Transverse colon (tissue), 4 donors: ENCODE measurements around the gene SLIT3. TPM values are rescaled to one million over a fixed set of nuclear protein-coding genes. Genes with fewer than 3 reads are reported as not detected.

ENCODE experiments used
- DNase-seq: peaks from one replicate; pipeline ENCODE4 v3.0.0-alpha.2; 2019
- H3K27ac ChIP-seq, 4 donors: fragments of 200-600 bp; sonication (generic); 2 replicates each; pipeline ENCODE4 v1.5.1; 2016 to 2018; ENCODE audit warnings: inconsistent platforms in 4 of 4
- H3K27me3 ChIP-seq: fragments of 200-600 bp; sonication (generic); 2 replicates; pipeline ENCODE4 v1.5.1; 2017; ENCODE audit warnings: inconsistent platforms
- H3K36me3 ChIP-seq, 4 donors: fragments of 200-600 bp; sonication (generic); 2 replicates each; pipeline ENCODE4 v1.5.1; 2017 to 2019; ENCODE audit warnings: inconsistent platforms in 4 of 4
- H3K4me1 ChIP-seq, 4 donors: fragments of 200-600 bp; sonication (generic); 2 replicates each; pipeline ENCODE4 v1.5.1; 2017 to 2020; ENCODE audit warnings: inconsistent platforms in 4 of 4
- H3K4me3 ChIP-seq, 4 donors: fragments of 200-600 bp; sonication (generic); 1 replicate in 1 of 4; 2 replicates in 3 of 4; pipeline versions ENCODE4 v1.5.1 to v1.6.1; 2017 to 2019; ENCODE audit warnings: inconsistent platforms in 4 of 4
- H3K9me3 ChIP-seq, 2 donors: fragments of 200-600 bp; sonication (generic); 2 replicates each; pipeline ENCODE4 v1.5.1; 2017 to 2019; ENCODE audit warnings: inconsistent platforms in 2 of 2
- EP300 ChIP-seq: sonication (generic); formaldehyde crosslinking; IDR thresholded peaks from one replicate; pipeline ENCODE4 v1.6.1; 2017; ENCODE audit warnings: antibody characterized with exemption, low read depth
- POLR2A ChIP-seq: fragments of 450-650 bp; IDR thresholded peaks from one replicate; pipeline ENCODE4 v1.6.1; 2016; ENCODE audit warnings: antibody characterized with exemption, mild to moderate bottlenecking, moderate library complexity
- POLR2AphosphoS5 ChIP-seq, 3 donors: sonication (generic); formaldehyde crosslinking; IDR thresholded peaks; one replicate each; pipeline ENCODE4 v1.6.1; 2016; ENCODE audit warnings: antibody characterized with exemption in 3 of 3
- WGBS, 2 donors: methylation state at CpG; one replicate each; pipeline ENCODE4 v1.1.5; 2018; ENCODE audit warnings: low coverage in 1 of 2; 5-methylcytosine and 5-hydroxymethylcytosine counted together
- in situ Hi-C, 4 donors: fragments of 200-750 bp; cut with MboI; loops; one replicate each; pipeline versions ENCODE4 v1.15.0 to v1.15.1; 2017; ENCODE audit warnings: low sequenced_read_pairs in 3 of 4, low pct_ligation_motif_present in 1 of 4, low pct_unique_long_range_greater_than_20kb in 1 of 4
- intact Hi-C: fragments of 100-400 bp; cut with DNase I; formaldehyde crosslinking; loops from one replicate; pipeline ENCODE4 v1.15.1; 2023; ENCODE audit warnings: low total_unique reads
- total RNA-seq, 4 donors: library from RNA; depleted of rRNA; stranded (reverse); fragments of >200 nt; gene quantifications; one replicate each; pipeline ENCODE4 v1.1.0, GENCODE V29; 2016
- TF ChIP-seq, protein P1 (sequence below), 5 experiments: fragments of 200-600 bp in 3 of 5; fragments of 450-650 bp in 2 of 5; sonication (generic) in 3 of 5; IDR thresholded peaks; 1 replicate in 2 of 5; 2 replicates in 3 of 5; pipeline ENCODE4 v1.5.1; 2016 to 2017; ENCODE audit warnings: antibody characterized with exemption in 5 of 5, inconsistent platforms in 3 of 5, mild to moderate bottlenecking in 2 of 5, moderate library complexity in 1 of 5

Gene SLIT3
- total RNA-seq, 4 donors from 2014 or later: 6.7 to 60.5 (median 9.6) TPM

DNA sequence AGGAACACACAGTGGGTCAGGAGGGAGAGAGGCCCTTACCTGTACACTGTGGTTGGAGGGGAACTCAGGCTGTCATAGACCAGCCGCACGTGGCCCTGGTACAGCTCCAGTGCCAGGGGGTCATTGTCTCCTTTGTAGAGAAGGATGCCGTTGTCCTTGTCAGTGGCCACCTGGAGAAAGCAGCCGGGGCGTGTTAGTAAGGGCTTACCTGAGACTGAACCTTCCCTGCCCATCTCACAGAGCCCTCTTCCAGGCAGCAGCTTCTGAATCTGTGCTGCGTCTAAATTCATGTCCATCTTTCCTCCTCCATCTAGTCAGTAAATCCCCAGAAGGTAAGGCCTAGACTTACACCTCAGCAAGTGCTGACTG is 617.0 kb downstream of the SLIT3 start:
- DNase-seq: no peak
- Histone ChIP-seq H3K36me3 (no peaks in the 10 kb centered on the region), H3K27ac (no peak overlapping the region), H3K9me3 (no peaks in the 10 kb centered on the region), H3K27me3 (no peaks in the 10 kb centered on the region), H3K4me3 (no peak overlapping the region), H3K4me1 (peaks cover 0 to 21% (median 6%) of the 10 kb centered on the region in 4 donors)
- TF ChIP-seq EP300: no peak
- TF ChIP-seq POLR2AphosphoS5 (IDR thresholded peaks at IDR 0.05): no peak
- TF ChIP-seq, protein P1, sequence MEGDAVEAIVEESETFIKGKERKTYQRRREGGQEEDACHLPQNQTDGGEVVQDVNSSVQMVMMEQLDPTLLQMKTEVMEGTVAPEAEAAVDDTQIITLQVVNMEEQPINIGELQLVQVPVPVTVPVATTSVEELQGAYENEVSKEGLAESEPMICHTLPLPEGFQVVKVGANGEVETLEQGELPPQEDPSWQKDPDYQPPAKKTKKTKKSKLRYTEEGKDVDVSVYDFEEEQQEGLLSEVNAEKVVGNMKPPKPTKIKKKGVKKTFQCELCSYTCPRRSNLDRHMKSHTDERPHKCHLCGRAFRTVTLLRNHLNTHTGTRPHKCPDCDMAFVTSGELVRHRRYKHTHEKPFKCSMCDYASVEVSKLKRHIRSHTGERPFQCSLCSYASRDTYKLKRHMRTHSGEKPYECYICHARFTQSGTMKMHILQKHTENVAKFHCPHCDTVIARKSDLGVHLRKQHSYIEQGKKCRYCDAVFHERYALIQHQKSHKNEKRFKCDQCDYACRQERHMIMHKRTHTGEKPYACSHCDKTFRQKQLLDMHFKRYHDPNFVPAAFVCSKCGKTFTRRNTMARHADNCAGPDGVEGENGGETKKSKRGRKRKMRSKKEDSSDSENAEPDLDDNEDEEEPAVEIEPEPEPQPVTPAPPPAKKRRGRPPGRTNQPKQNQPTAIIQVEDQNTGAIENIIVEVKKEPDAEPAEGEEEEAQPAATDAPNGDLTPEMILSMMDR (IDR thresholded peaks at IDR 0.05): no peak
- no peak for TF ChIP-seq POLR2A
- in situ Hi-C loops: loop anchor here in 3 of 4 donors (25.0 kb wide), 3 partner anchors 603 to 903 kb away; partner anchors contain the start of gene SPDL1 (in 1 of the 3)
- WGBS, 2 donors: 86 to 100% methylated on average over 1 to 6 of the region's 6 CpGs
- intact Hi-C loops: loop anchor here (10.0 kb wide), 1 partner anchor 451 kb away; no protein-coding TSS in a partner anchor

DNA sequence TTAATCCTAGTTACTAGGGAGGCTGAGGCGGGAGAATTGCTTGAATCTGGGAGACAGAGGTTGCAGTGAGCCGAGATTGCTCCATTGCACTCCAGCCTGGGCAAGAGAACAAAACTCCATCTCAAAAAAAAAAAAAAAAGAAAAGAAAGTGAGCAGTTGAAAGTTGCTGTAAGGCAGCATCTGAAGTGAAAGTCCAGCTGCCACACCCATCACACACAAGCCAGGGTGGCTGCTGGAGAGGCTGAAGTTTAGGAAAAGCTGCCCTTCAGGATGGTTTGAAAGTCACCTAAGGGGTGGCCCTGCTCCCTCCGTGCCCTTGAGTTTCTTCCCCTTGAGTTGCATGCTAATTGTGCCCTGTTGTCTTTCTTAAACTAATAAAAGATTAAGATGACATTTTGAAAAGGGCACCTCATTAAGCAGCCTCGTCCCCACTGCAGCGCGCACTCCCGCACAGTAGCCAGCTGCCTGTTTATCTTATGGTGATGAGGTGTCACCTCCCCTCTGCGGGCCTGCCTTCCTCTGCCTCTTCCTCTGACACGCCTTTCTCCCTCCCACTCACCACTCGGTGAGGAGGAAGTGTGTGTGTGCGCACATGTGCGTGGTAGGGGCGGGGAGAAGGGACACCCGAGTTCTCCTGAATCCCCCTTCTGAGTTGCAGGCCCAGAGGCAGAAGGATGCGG is 617.6 kb downstream of the SLIT3 start:
- peaks cover 0 to 21% (median 6%) of the 10 kb centered on the region in 4 donors for H3K4me1 ChIP-seq
- in situ Hi-C loops: loop anchor here in 3 of 4 donors (25.0 kb wide), 3 partner anchors 604 to 904 kb away; partner anchors contain the start of gene SPDL1 (in 1 of the 3)
- H3K36me3 ChIP-seq: no peaks in the 10 kb centered on the region
- H3K27ac ChIP-seq: no peak overlapping the region
- intact Hi-C loops: loop anchor here (10.0 kb wide), 1 partner anchor 451 kb away; no protein-coding TSS in a partner anchor
- no peaks in the 10 kb centered on the region for H3K9me3 ChIP-seq
- no peak overlapping the region for H3K4me3 ChIP-seq
- 55 to 63% methylated on average over 1 to 15 of the region's 15 CpGs for WGBS, 2 donors
- no peak for TF ChIP-seq POLR2A
- TF ChIP-seq POLR2AphosphoS5 (IDR thresholded peaks at IDR 0.05): no peak
- TF ChIP-seq, protein P1 (IDR thresholded peaks at IDR 0.05): no peak
- no peak for TF ChIP-seq EP300
- DNase-seq: no peak
- no peaks in the 10 kb centered on the region for H3K27me3 ChIP-seq

DNA sequence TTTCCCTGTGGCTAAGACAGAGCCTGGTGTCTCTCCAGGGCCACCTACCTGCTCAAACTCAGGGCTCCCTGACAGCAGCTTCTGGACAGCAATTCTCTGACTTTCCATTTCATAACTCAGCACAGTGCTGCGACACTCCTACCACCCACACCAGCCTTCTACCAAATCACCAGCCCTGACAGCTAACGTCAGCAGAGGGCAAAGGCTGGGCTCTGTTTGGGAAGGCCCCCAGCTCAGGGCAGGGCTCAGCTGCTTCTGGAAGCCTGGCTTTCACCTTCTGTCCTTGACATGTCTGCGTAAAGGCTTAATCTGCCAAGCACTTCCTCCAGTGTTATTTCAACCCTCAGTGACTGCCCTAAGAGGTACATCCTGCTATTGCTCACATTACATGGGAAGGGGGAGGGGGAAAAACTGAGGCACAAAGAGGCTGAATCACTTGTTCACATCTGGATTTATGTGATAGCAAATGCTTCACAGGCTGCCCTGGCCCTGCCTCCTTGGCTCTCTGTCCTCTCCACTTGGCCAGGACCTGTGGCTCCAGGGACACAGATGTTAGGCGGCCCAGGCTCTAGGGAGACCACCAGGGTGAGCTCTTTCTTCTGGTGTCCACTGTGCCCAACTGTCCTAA is 619.3 kb downstream of the SLIT3 start:
- Histone ChIP-seq H3K36me3 (no peaks in the 10 kb centered on the region), H3K4me3 (no peak overlapping the region), H3K27me3 (no peaks in the 10 kb centered on the region), H3K27ac (peak overlapping the region in 3 of 4 donors; percentile 0 to 18 (median 0)), H3K9me3 (no peaks in the 10 kb centered on the region), H3K4me1 (peaks cover 0 to 25% (median 6%) of the 10 kb centered on the region in 4 donors)
- in situ Hi-C loops (loop anchor here in 3 of 4 donors (25.0 kb wide), 3 partner anchors 606 to 906 kb away; partner anchors contain the start of gene SPDL1 (in 1 of the 3)), intact Hi-C loops (loop anchor here (10.0 kb wide), 1 partner anchor 453 kb away; no protein-coding TSS in a partner anchor)
- TF ChIP-seq EP300 (no peak), POLR2A (no peak), POLR2AphosphoS5 (IDR thresholded peaks at IDR 0.05) (peak in 2 of 3 donors; percentile 22 to 42)
- TF ChIP-seq, protein P1 (IDR thresholded peaks at IDR 0.05): no peak
- DNase-seq: no peak
- WGBS, 2 donors: 60 to 88% methylated on average over 1 to 4 of the region's 4 CpGs

DNA sequence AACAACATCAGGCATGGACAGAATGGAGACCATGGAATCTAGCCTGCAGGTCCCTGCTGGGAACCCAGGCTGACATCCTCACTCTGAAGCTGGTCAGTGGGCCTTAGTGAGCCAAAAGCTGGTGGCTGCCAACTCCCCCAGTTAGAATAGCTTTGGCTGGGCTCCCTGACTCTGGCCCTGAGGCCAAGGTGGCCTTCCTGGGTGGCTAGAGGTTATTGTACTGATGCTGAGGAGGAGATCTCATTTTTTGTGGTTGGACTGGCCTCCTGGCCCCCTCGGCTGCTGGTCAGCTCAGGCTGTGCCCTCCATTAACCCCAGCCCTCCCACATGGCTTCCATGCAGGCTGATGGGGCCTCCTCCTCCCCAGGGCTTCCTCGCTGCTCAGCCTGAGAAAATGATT is 620.5 kb downstream of the SLIT3 start:
- DNase-seq: no peak
- H3K4me3 ChIP-seq: no peak overlapping the region
- H3K36me3 ChIP-seq: no peaks in the 10 kb centered on the region
- WGBS, 2 donors: 77% methylated on average over 2 of the region's 2 CpGs; no CpG with 5 or more reads in 1 of the 2 donors
- in situ Hi-C loops (loop anchor here in 3 of 4 donors (25.0 kb wide), 3 partner anchors 607 to 907 kb away; partner anchors contain the start of gene SPDL1 (in 1 of the 3)), intact Hi-C loops (loop anchor here (10.0 kb wide), 1 partner anchor 454 kb away; no protein-coding TSS in a partner anchor)
- H3K27ac ChIP-seq: no peak overlapping the region
- peaks cover 0 to 25% (median 6%) of the 10 kb centered on the region in 4 donors for H3K4me1 ChIP-seq
- TF ChIP-seq EP300: no peak
- no peak for TF ChIP-seq POLR2A
- TF ChIP-seq, protein P1 (IDR thresholded peaks at IDR 0.05): no peak
- no peak for TF ChIP-seq POLR2AphosphoS5 (IDR thresholded peaks at IDR 0.05)
- no peaks in the 10 kb centered on the region for H3K27me3 ChIP-seq
- H3K9me3 ChIP-seq: no peaks in the 10 kb centered on the region
